ENCODE measurements around the gene ACOT4. TPM values are rescaled to one million over a fixed set of nuclear protein-coding genes. Genes with fewer than 3 reads are reported as not detected.

ACOT4 gene
- total RNA-seq, 1 donor from 2014 or later = 0.77 TPM

DNA sequence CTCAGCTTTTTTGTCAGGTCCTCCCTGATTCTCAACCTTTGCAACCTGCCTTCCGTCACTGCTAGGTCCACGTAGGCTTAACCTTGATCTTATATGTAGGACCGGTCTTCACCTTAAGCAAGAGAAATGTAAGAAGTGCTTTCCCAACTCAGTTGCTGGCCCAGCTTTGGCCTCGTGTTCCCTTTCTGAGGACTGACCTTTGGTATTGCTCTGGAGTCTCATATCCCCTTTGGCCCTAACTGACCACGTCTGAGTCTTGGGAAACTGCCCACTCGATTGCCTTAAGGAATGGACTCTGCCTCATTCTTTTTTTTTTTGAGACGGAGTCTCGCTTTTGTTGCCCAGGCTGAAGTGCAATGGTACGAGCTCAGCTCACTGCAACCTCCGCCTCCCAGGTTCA lies 28.6 kb downstream of the ACOT4 start:
- Histone ChIP-seq H3K27ac (replicated peaks) (no peak overlapping the region), H3K4me1 (no peaks in the 10 kb centered on the region), H3K36me3 (no peaks in the 10 kb centered on the region), H3K9me3 (replicated peaks) (no peaks in the 10 kb centered on the region), H3K27me3 (ENCODE audit: low read depth) (no peaks in the 10 kb centered on the region), H3K4me3 (no peak overlapping the region)
- DNase-seq = no peak
- TF ChIP-seq, protein P1, sequence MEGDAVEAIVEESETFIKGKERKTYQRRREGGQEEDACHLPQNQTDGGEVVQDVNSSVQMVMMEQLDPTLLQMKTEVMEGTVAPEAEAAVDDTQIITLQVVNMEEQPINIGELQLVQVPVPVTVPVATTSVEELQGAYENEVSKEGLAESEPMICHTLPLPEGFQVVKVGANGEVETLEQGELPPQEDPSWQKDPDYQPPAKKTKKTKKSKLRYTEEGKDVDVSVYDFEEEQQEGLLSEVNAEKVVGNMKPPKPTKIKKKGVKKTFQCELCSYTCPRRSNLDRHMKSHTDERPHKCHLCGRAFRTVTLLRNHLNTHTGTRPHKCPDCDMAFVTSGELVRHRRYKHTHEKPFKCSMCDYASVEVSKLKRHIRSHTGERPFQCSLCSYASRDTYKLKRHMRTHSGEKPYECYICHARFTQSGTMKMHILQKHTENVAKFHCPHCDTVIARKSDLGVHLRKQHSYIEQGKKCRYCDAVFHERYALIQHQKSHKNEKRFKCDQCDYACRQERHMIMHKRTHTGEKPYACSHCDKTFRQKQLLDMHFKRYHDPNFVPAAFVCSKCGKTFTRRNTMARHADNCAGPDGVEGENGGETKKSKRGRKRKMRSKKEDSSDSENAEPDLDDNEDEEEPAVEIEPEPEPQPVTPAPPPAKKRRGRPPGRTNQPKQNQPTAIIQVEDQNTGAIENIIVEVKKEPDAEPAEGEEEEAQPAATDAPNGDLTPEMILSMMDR (IDR thresholded peaks at IDR 0.05; ENCODE audit: borderline replicate concordance) = no peak
- intact Hi-C loops (cut with micrococcal nuclease) = no loop called here

DNA sequence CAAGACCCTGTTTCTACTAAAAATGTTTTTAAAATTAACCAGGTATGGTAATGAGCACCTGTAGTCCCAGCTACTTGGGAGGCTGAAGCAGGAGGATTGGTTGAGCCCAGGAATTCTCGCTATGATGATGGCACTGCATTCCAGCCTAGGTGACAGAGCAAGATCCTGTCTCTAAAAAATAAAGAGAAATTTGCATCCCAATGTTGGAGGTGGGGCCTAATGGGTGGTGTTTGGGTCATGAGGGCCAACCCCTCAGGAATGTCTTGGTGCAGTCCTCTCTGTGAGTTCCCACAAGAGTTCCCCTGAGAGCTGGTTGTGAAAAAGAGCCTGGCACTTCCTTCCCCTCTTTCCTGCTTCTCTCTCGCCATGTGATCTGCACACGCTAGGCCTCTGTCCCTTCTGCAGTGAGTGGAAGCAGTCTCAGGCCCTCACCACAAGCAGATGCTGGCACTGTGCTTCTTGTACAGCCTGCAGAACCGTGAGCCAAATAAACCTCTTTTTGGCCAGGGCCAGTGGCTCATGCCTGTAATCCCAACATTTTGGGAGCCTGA lies 31.9 kb downstream of the ACOT4 start:
- no peaks in the 10 kb centered on the region for H3K36me3 ChIP-seq
- intact Hi-C loops (cut with micrococcal nuclease) = no loop called here
- no peaks in the 10 kb centered on the region for H3K9me3 ChIP-seq (replicated peaks)
- H3K4me3 ChIP-seq = no peak overlapping the region
- no peaks in the 10 kb centered on the region for H3K4me1 ChIP-seq
- H3K27me3 ChIP-seq (ENCODE audit: low read depth) = no peaks in the 10 kb centered on the region
- DNase-seq = no peak
- no peak overlapping the region for H3K27ac ChIP-seq (replicated peaks)
- TF ChIP-seq, protein P1 (IDR thresholded peaks at IDR 0.05; ENCODE audit: borderline replicate concordance) = no peak

DNA sequence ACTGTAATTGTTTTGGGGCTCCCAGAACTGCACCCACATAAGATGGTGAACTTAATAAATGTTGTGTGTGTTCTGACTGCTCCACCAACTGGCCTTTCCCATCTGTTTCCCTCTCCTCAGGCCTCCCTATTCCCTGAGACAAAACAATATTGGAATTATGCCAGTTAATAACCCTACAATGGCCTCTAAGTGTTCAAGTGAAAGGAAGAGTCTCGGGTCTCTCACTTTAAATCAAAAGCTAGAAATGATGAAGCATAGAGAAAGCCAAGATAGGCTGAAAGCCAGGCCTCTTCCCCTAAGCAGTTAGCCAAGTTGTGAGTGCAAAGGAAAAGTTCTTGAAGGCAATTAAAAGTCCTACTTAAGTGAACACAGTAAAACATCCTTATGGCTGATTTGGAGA lies 34.0 kb downstream of the ACOT4 start:
- Histone ChIP-seq H3K36me3 (no peaks in the 10 kb centered on the region), H3K9me3 (replicated peaks) (no peaks in the 10 kb centered on the region), H3K27me3 (ENCODE audit: low read depth) (no peaks in the 10 kb centered on the region), H3K4me3 (no peak overlapping the region), H3K4me1 (no peaks in the 10 kb centered on the region), H3K27ac (replicated peaks) (no peak overlapping the region)
- intact Hi-C loops (cut with micrococcal nuclease) = no loop called here
- DNase-seq = no peak
- TF ChIP-seq, protein P1 (IDR thresholded peaks at IDR 0.05; ENCODE audit: borderline replicate concordance) = no peak

DNA sequence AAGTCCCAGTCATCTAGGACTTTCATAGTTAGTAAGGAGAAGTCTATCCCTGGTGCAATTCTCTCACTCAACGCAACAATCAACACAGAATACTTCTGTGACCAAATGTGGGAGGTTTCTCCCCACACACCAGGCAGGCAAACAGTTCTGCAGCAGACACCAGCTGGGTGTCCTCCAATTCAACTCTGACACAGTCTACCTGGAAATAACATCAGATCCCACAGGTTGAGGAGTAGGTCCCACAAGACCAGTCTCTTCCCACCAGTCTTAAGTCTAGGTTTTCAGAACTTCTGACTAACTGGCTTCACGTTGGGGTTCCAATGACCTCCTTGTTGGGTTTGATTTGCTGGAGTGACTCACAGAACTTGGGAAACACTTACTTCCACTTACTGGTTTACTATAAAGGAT lies 35.5 kb downstream of the ACOT4 start:
- intact Hi-C loops (cut with micrococcal nuclease) = no loop called here

DNA sequence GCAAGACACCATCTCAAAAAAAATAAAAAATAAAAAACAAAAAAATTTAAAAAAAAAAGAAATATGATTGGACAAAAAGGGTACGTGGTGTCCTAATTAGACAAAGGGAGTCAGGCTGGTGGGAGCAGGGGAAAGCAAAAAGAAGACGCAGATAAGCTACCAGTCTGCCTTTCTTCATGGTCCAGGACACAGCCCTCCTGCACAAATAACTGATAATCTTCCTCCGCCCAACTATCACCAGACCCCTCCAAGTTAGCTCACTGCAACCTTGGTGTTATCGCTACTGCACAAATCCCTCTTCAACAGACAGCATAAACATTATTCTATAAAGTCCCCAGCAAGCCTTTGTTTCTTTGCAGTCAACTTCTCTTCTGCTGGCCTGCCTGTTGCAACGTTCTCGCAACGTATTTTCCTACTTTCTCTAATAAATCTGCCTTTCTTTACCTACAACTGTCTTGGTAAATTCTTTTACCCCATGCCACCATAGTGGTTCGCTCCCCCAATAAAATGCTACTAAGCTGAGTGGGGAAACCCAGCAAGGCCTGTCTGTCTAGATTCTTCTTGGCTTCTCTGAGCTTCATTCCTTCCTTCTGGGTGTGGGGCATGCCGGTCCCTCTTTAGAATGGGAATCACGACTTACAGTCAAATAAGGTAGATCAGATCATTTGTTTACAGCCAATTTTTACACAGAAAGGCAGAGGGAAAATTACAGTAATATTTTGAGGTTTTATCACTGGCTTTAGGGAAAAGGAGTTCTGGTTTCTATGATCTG lies 38.5 kb downstream of the ACOT4 start:
- Histone ChIP-seq H3K4me1 (peaks cover 18% of the 10 kb centered on the region), H3K27me3 (ENCODE audit: low read depth) (no peaks in the 10 kb centered on the region), H3K36me3 (no peaks in the 10 kb centered on the region), H3K27ac (replicated peaks) (no peak overlapping the region), H3K9me3 (replicated peaks) (no peaks in the 10 kb centered on the region), H3K4me3 (no peak overlapping the region)
- DNase-seq = no peak
- TF ChIP-seq, protein P1 (IDR thresholded peaks at IDR 0.05; ENCODE audit: borderline replicate concordance) = no peak
- intact Hi-C loops (cut with micrococcal nuclease) = loop anchor here (10.0 kb wide), 1 partner anchor 125 kb away; no protein-coding TSS in a partner anchor

More for the DNA sequence above, 35.5 kb downstream of the ACOT4 start:
- no peaks in the 10 kb centered on the region for H3K27me3 ChIP-seq (ENCODE audit: low read depth)
- H3K4me1 ChIP-seq = no peaks in the 10 kb centered on the region
- H3K9me3 ChIP-seq (replicated peaks) = no peaks in the 10 kb centered on the region
- TF ChIP-seq, protein P1 (IDR thresholded peaks at IDR 0.05; ENCODE audit: borderline replicate concordance) = no peak
- H3K36me3 ChIP-seq = no peaks in the 10 kb centered on the region
- H3K4me3 ChIP-seq = no peak overlapping the region
- H3K27ac ChIP-seq (replicated peaks) = no peak overlapping the region
- no peak for DNase-seq

All from left ventricle myocardium inferior (tissue), 1 donor.